SK-MEL-5 (cell line): ENCODE measurements around the gene ARID3A. TPM values are rescaled to one million over a fixed set of nuclear protein-coding genes. Genes with fewer than 3 reads are reported as not detected.

Experiments
- DNase-seq: peaks from one replicate; pipeline ENCODE4 v3.0.0-alpha.2; 2016; ENCODE audit warnings: low read depth, low spot score
- in situ Hi-C: cut with HindIII; loops from 2 replicates; pipeline ENCODE4 v1.10.0; 2016; ENCODE audit warnings: low sequenced_read_pairs, high pct_unique_total_duplicates, low pct_unique_long_range_greater_than_20kb
- total RNA-seq: library from RNA; depleted of rRNA; stranded (reverse); fragments of >200 nt; shearing (Covaris generic); gene quantifications from 2 replicates; pipeline ENCODE4 v1.2.3, GENCODE V29; 2014

Gene ARID3A
- total RNA-seq, 1 experiment from 2014 or later: 6.6 TPM

DNA sequence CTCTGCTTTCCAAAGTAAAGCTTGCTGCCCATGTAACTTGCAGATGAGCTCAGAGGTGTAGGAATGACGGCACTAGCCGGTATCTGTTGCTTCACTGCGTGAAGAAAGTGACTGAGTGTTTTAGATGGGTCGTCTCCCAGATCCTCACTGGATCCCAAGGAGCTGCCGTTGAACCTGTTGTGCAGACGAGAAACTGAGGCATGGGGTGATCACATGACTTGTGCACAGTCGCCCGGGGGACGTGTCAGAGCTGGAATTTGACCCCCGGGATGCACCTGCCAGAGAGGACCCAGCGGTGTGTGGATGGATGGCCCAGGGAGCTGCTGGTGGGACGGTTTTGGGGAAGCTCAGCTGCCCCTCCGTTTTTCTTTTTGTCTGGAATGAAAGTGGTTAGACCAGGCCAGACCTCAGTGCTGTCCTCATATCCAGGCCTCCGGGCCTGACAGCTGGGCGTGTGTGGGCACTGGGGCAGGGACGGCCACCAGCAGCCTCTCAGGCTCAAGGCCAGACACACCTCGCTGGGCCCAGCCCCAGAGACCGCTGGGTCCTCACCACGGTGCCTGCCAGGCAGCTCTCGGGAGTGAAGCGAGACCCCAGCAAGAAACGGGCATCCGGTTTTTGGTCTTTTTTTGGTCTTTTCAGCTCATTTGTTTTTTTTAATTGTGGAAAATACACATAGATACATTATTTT is 12.5 kb downstream of the ARID3A start:
- DNase-seq: no peak
- in situ Hi-C loops: no loop called here

- no peak for DNase-seq
- in situ Hi-C loops: no loop called here
These were observed 13.6 kb downstream of the ARID3A start for GRCh38 chr19:939439-939838.

DNA sequence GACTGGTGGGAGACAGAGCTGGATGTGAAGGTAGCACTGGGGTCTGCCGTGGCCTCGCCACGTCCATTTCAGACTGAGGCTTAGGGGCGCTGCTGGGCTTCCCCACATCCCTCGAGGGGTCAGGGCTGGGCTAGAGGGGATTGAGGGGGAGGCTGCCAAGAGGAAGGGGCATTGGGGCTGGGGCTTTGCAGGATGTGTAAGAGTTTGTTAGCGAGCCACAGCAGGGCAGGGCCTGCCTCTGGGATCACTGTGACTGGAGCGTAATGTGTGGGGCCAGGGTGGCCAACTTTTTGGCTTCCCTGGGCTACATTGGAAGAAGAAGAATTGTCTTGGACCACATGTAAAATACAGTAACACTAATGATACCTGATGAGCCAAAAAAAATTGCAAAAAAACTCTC is 14.1 kb downstream of the ARID3A start:
- DNase-seq: no peak
- in situ Hi-C loops: no loop called here

- in situ Hi-C loops: no loop called here
- DNase-seq: no peak
These were observed 14.9 kb downstream of the ARID3A start for GRCh38 chr19:940591-941291.

- DNase-seq: no peak
- in situ Hi-C loops: no loop called here
These were observed 15.7 kb downstream of the ARID3A start for GRCh38 chr19:941292-942132.

GRCh38 chr19:942133-942645 is 16.4 kb downstream of the ARID3A start:
- in situ Hi-C loops: no loop called here
- DNase-seq: no peak

DNA sequence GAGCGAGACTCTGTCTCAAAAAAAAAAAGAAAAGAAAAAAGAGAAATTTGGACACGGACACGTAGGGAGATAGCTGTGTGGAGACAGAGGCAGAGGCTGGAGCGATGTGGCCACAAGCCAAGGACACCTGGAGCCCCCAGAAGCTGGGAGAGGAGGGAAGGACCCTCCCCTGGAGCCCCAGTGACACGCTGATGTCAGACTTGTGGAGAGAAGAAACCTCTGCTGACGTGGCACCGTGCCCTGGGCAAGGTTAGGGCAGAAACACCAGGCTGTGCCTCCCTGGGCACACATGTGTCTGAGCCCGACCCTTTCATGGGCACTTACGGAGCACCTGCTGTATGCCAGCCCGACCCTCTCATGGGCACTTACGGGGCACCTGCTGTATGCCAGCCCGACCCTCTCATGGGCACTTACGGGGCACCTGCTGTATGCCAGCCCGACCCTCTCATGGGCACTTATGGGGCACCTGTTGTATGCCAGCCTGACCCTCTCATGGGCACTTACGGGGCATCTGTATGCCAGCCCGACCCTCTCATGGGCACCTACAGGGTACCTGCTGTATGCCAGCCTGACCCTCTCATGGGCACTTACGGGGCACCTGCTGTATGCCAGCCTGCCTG is 17.8 kb downstream of the ARID3A start:
- DNase-seq: no peak
- in situ Hi-C loops: no loop called here

GRCh38 chr19:944171-944567 is 18.3 kb downstream of the ARID3A start:
- no peak for DNase-seq
- in situ Hi-C loops: no loop called here

DNA sequence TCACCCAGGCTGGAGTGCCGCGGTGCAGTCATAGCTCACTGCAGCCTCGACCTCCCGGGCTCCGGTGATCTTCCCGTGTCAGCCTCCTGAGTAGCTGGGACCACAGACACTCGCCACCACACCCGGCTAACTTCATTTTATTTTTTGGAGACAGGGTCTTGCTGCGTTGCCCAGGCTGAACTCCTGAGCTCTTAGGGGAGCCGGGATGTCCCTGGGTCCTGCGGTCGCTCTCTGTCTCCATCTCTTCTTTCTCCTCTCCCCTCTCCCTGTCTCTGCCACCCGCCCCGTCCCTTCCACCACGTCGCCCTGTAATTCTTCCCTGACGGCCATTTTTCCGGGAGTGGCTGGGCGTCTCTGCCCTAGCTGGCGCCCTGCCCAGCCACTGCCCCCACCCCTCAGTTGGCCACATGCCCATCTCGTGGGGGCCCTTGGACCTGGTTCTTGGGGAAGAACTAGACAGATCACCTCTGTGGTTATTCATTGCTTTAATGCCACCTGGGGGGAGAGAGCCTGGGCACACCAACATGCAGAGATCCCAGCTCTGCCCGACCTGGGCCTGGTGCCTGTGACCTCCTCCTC is 18.9 kb downstream of the ARID3A start:
- in situ Hi-C loops: no loop called here
- no peak for DNase-seq

GRCh38 chr19:945401-946252 is 19.8 kb downstream of the ARID3A start:
- no peak for DNase-seq
- in situ Hi-C loops: no loop called here

DNA sequence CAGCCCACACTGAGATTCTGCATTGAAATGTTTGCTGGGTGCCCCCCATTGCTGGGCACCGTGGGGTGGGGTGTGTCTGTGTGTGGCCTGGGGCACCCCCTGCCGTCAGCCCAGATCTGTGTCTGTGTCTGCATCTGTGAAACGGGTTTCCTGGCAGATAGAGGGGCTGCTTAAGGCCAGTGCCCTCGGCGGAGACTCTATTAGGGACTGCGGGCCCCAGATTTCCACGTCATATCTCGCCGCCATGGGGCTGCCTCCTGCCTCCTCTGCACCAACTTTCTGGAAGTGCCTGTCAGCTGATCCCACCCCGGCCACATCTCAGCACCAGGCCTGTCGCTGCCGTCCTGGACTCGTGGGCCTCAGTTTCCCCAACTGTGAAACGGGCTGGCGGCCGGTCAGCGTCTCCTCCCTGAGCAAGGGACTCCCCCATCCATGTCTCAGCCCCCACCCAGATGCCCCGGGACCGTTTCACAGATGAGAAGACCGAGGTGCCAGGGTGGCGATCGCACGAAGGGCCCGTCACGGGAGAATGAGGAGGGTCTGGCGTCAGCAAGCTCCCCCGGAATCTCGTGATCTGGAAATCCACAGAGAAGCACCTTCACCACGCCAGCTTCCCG is 21.4 kb downstream of the ARID3A start:
- DNase-seq: no peak
- in situ Hi-C loops: no loop called here

DNA sequence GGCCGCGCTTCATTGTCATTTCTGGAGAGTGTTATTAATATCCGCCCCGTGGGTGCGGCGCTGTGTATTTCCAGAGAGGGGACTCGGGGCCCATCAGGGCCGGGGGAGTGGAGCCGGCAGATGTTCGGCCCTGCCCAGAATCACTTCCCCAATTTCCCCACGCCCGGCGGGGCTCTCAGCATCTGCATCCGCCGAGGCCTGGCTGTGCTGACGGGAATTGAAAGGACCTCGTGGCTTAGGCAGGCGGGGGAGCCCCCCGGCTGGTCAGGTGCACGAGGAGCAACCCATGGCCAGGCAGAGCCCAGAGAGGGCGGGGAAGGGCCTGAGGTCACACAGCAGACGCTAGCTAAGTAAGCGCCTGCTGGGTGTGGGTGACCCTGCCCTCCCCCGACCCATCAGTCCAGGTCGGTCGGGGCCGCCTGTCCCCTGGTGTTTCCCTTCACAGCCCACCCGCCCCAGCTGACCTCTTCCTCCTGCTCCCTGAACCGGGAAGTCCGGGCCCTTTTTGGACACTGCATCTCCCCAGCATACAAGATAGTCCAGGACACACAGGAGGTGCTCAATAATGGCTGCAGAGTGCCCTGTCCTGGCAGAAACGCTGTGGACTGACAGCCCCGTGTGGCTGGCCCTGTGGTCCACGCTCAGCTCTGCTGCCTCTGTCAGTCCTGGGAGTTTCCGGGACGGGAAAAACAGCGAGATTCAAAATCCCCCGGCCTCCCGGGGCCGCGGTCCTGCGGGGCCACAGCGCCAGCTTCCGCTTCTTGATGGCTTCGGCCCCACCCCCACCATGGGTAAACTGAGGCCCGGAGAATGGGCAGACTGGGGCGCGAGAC is 22.1 kb downstream of the ARID3A start:
- DNase-seq: no peak
- in situ Hi-C loops: no loop called here

GRCh38 chr19:948842-949496 is 23.1 kb downstream of the ARID3A start:
- in situ Hi-C loops: no loop called here

DNA sequence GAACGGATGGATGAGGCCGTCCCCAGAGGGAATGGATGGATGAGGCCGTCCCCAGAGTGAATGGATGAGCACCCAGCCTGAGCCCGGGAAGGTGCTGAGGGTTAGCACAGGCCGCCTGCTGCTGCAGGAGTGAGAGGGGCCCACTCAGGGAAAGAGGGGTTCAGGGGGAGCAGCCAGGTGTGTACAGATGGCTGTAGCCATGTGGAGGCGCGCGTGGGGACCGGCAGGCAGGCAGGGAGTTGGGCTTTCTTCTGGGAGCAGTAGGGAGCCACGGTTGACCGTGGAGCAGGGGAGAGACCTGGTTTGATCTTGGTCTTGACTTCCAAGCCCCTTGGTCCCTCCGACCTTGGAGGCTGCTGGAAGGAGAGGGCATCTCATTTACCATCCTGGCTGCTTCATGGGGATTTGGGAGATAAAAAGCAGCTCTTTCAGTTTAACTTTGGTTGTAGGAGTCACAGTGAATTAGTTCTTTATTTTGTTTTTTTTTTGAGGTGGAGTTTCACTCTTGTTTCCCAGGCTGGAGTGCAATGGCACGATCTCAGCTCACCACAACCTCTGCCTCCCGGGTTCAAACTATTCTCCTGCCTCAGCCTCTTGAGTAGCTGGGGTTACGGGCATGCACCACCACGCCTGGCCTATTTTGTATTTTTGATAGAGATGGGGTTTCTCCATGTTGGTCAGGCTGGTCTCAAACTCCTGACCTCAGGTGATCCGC is 24.7 kb downstream of the ARID3A start:
- DNase-seq: no peak
- in situ Hi-C loops: no loop called here

More at GRCh38 chr19:948842-949496, 23.1 kb downstream of the ARID3A start:
- DNase-seq: no peak
